Retinal pigment epithelial cell (primary cell): ENCODE data around the gene MAP2K7.
"Not testable (repeated sequence)": the region's sequence is repeated elsewhere in the genome, so short reads cannot be mapped to it uniquely, and the experiment has no call there.

Experiments
- DNase-seq: peaks from one replicate; pipeline ENCODE4 v3.0.0-alpha.2; 2010; ENCODE audit warnings: low read depth
- H3K4me3 ChIP-seq: 2 replicates; pipeline ENCODE4 v1.5.1; 2011; ENCODE audit warnings: mild to moderate bottlenecking, low read length, control low read depth, moderate library complexity
- TF ChIP-seq, protein P1 (sequence below): conservative IDR thresholded peaks from 2 replicates; pipeline ENCODE4 v1.5.1; 2011; ENCODE audit warnings: low read depth, low read length, control low read depth, inconsistent platforms

MAP2K7 gene

DNA sequence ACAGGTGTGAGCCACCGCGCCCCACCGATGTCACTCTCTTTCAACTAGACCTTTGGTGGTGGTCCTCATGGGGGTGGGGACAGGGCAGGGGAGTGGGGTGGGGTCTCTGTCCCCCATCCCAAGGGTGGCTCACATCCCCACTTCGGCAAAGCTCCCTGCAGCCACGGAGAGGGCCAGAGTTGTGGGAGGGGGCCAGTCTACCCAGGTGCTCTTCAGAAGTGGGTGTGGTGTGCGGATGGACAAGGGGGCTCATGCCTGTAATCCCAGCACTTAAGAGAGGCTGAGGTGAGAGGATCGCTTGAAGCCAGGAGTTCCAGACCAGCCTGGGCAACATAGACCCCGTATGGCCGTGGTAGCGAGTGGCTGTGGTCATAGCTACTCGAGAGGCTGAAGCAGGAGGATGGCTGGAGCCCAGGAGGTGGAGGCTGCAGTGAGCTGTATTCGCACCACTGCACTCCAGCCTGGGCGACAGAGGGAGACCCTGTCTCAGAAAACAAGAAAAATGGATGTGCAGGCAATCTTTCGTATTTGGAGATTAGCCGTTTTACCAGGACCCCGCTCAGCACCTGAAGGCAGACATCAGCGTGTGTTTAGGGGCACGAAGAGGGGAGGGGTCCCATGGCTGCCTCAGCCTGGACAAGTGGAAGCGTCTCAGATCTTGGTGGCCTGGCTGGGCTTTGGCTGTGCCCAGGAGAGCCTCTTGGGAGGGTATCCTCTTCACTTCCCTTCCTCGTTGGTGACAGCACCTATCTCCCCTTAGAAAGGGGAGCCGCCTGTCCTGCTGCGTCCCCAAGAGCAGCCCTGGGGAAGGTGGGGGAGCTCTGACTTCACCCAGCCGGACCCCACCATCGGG lies 11.8 kb downstream of the MAP2K7 start:
- no peak for DNase-seq
- H3K4me3 ChIP-seq, result peak overlapping the region; percentile 4
- TF ChIP-seq, protein P1, sequence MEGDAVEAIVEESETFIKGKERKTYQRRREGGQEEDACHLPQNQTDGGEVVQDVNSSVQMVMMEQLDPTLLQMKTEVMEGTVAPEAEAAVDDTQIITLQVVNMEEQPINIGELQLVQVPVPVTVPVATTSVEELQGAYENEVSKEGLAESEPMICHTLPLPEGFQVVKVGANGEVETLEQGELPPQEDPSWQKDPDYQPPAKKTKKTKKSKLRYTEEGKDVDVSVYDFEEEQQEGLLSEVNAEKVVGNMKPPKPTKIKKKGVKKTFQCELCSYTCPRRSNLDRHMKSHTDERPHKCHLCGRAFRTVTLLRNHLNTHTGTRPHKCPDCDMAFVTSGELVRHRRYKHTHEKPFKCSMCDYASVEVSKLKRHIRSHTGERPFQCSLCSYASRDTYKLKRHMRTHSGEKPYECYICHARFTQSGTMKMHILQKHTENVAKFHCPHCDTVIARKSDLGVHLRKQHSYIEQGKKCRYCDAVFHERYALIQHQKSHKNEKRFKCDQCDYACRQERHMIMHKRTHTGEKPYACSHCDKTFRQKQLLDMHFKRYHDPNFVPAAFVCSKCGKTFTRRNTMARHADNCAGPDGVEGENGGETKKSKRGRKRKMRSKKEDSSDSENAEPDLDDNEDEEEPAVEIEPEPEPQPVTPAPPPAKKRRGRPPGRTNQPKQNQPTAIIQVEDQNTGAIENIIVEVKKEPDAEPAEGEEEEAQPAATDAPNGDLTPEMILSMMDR, result no peak

- DNase-seq, result no peak
- TF ChIP-seq, protein P1, result no peak
- H3K4me3 ChIP-seq, result peak overlapping the region; percentile 4
Observed at GRCh38 chr19:7916103-7916954, 12.7 kb downstream of the MAP2K7 start.

- TF ChIP-seq, protein P1, result no peak
- no peak for DNase-seq
- peak overlapping the region; percentile 14 for H3K4me3 ChIP-seq
Observed at GRCh38 chr19:7916955-7917266, 13.2 kb downstream of the MAP2K7 start.

DNA sequence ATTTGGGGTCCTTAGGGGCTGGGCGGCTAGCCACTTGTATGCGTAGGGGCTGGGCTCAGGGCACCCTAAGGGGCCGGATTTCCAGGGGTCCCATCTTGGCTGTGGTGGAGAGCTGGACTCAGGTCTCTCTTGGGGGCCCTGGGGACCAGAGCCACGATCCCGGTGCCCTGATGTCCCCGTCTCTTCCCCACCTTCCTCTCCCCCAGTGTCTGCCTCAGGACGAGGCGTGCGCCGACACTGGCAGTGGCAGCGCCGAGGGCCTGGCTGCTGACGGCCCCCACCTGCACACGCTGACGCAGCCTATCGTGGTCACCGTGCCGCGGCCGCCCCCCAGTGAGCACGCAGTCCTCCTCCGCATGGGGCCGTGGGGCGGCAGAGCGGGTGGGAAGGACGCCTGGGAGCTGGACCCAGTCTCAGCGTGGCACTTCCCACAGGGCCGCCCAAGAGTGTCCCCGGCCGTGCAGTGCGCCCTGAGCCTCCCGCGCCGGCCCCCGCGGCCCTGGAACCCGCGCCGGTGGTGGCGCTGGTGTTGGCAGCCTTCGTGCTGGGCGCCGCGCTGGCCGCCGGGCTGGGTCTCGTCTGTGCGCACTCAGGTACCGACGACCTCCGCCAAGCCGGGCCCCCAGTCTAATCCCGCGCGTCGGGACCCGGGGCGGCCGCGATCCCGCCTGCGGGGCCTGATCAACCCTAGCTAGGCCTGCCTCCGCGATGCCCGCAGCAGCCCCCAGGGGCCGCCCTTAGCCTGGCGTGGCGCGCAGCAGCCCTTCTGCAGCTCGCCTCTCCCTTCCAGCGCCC lies 13.8 kb downstream of the MAP2K7 start:
- peak overlapping the region; percentile 14 for H3K4me3 ChIP-seq
- TF ChIP-seq, protein P1, result peak; percentile 64
- DNase-seq, result no peak

DNA sequence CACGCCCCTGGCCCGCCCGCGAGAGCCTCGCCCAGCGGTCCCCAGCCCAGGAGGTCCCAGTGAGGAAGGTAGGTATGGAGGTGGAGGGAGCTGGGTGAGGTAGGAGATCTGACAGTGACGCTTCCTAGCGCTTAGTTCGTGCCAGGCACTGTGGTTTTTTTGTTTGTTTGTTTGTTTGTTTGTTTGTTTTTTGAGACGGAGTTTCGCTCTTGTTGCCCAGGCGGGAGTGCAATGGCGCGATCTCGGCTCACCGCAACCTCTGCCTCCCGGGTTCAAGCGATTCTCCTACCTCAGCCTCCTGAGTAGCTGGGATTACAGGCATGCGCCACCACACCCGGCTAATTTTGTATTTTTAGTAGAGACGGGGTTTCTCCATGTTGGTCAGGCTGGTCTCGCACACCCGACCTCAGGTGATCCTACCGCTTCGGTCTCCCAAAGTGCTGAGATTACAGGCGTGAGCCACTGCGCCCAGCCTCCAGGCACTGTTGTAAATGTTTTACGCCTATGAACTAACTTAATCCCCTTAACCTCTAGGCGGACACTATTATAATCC lies 14.5 kb downstream of the MAP2K7 start:
- H3K4me3 ChIP-seq, DNase-seq: not testable (repeated sequence)

GRCh38 chr19:7918615-7919421 lies 15.1 kb downstream of the MAP2K7 start:
- no peak overlapping the region for H3K4me3 ChIP-seq
- TF ChIP-seq, protein P1, result no peak
- DNase-seq, result no peak
